Esophagus muscularis mucosa (tissue), 4 donors: ENCODE results near the gene CS. TPM values are rescaled to one million over a fixed set of nuclear protein-coding genes. Genes with fewer than 3 reads are reported as not detected.

ENCODE experiments used
- DNase-seq: peaks from one replicate; pipeline ENCODE4 v3.0.0-alpha.2; 2017; ENCODE audit errors: extremely low spot score
- H3K27ac ChIP-seq, 4 donors: fragments of 200-600 bp; sonication (generic); replicated peaks in 1 of 4; 1 replicate in 3 of 4; 2 replicates in 1 of 4; pipeline ENCODE4 v1.5.1; 2016 to 2019; ENCODE audit warnings: mild to moderate bottlenecking in 1 of 4
- H3K27me3 ChIP-seq, 4 donors: fragments of 200-600 bp; sonication (generic); one replicate each; pipeline versions ENCODE4 v1.5.1 to v1.6.0; 2016 to 2019
- H3K36me3 ChIP-seq, 4 donors: fragments of 200-600 bp; sonication (generic); one replicate each; pipeline ENCODE4 v1.5.1; 2016 to 2019
- H3K4me1 ChIP-seq, 4 donors: fragments of 200-600 bp; sonication (generic); one replicate each; pipeline ENCODE4 v1.5.1; 2016 to 2019
- H3K4me3 ChIP-seq, 4 donors: fragments of 200-600 bp; sonication (generic); 1 replicate in 2 of 4; 2 replicates in 2 of 4; pipeline ENCODE4 v1.5.1; 2016 to 2019; ENCODE audit warnings: mild to moderate bottlenecking in 4 of 4, moderate library complexity in 1 of 4
- H3K9me3 ChIP-seq, 4 donors: fragments of 200-600 bp; sonication (generic); 1 replicate in 3 of 4; 2 replicates in 1 of 4; pipeline ENCODE4 v1.5.1; 2016 to 2019
- CTCF ChIP-seq, 3 experiments: fragments of 200-600 bp in 2 of 3; fragments of 450-650 bp in 1 of 3; sonication (generic) in 2 of 3; IDR thresholded peaks; one replicate each; pipeline ENCODE4 v1.5.1; 2017 to 2019; ENCODE audit warnings: antibody characterized with exemption in 3 of 3, mild to moderate bottlenecking in 2 of 3, moderate library complexity in 1 of 3
- EP300 ChIP-seq: sonication (generic); formaldehyde crosslinking; IDR thresholded peaks from one replicate; pipeline ENCODE4 v1.6.1; 2017; ENCODE audit warnings: antibody characterized with exemption
- POLR2A ChIP-seq: fragments of 450-650 bp; IDR thresholded peaks from one replicate; pipeline ENCODE4 v1.6.1; 2017; ENCODE audit warnings: antibody characterized with exemption, moderate library complexity, mild to moderate bottlenecking, low read depth
- POLR2AphosphoS5 ChIP-seq, 2 donors: sonication (generic); formaldehyde crosslinking; IDR thresholded peaks; one replicate each; pipeline ENCODE4 v1.6.1; 2017; ENCODE audit warnings: antibody characterized with exemption in 2 of 2
- whole genome bisulfite sequencing: methylation state at CpG from one replicate; pipeline ENCODE4 v1.1.5; 2018; 5-methylcytosine and 5-hydroxymethylcytosine counted together
- intact Hi-C: fragments of 100-400 bp; cut with DNase I; formaldehyde crosslinking; loops from one replicate; pipeline ENCODE4 v1.15.1; 2023
- total RNA-seq, 4 donors: library from RNA; depleted of rRNA; stranded (reverse); fragments of >200 nt; gene quantifications; one replicate each; pipeline versions ENCODE4 v1.1.0 to v1.2.1, GENCODE V29; 2016

Gene CS
- total RNA-seq, 4 donors from 2014 or later = 91.8 to 155 (median 111) TPM

GRCh38 chr12:56236091-56236490 lies 64.0 kb downstream of the CS start:
- Histone ChIP-seq H3K4me1 (no peaks in the 10 kb centered on the region), H3K36me3 (peaks cover 8 to 48% (median 40%) of the 10 kb centered on the region in 4 donors), H3K27me3 (no peaks in the 10 kb centered on the region), H3K9me3 (no peaks in the 10 kb centered on the region), H3K27ac (no peak overlapping the region), H3K4me3 (no peak overlapping the region)
- intact Hi-C loops = no loop called here
- WGBS = 93% methylated on average over 6 of the region's 6 CpGs
- no peak for DNase-seq
- TF ChIP-seq EP300 (no peak), POLR2A (no peak), CTCF (IDR thresholded peaks at IDR 0.05) (no peak), POLR2AphosphoS5 (IDR thresholded peaks at IDR 0.05) (no peak)

GRCh38 chr12:56234746-56235436 lies 65.2 kb downstream of the CS start:
- Histone ChIP-seq H3K27ac (no peak overlapping the region), H3K9me3 (no peaks in the 10 kb centered on the region), H3K36me3 (peaks cover 0 to 36% (median 28%) of the 10 kb centered on the region in 4 donors), H3K4me3 (no peak overlapping the region), H3K4me1 (no peaks in the 10 kb centered on the region), H3K27me3 (no peaks in the 10 kb centered on the region)
- no peak for DNase-seq
- no peak for TF ChIP-seq EP300
- no peak for TF ChIP-seq POLR2A
- no peak for TF ChIP-seq CTCF (IDR thresholded peaks at IDR 0.05)
- no peak for TF ChIP-seq POLR2AphosphoS5 (IDR thresholded peaks at IDR 0.05)
- WGBS = 76% methylated on average over 16 of the region's 16 CpGs
- intact Hi-C loops = no loop called here

- Histone ChIP-seq H3K9me3 (no peaks in the 10 kb centered on the region), H3K27ac (no peak overlapping the region), H3K27me3 (no peaks in the 10 kb centered on the region), H3K4me3 (no peak overlapping the region), H3K4me1 (no peaks in the 10 kb centered on the region), H3K36me3 (peaks cover 0 to 29% (median 19%) of the 10 kb centered on the region in 4 donors)
- intact Hi-C loops = no loop called here
- no peak for TF ChIP-seq CTCF (IDR thresholded peaks at IDR 0.05)
- 69% methylated on average over 4 of the region's 11 CpGs for WGBS
- no peak for DNase-seq
Observed at GRCh38 chr12:56231184-56231582, 68.9 kb downstream of the CS start.

- DNase-seq = no peak
- peaks cover 0 to 35% (median 16%) of the 10 kb centered on the region in 4 donors for H3K36me3 ChIP-seq
- 69% methylated on average over 8 of the region's 8 CpGs for WGBS
- no peaks in the 10 kb centered on the region for H3K27me3 ChIP-seq
- no peaks in the 10 kb centered on the region for H3K9me3 ChIP-seq
- peaks cover 0 to 4% (median 0%) of the 10 kb centered on the region in 4 donors for H3K4me1 ChIP-seq
- no peak overlapping the region for H3K4me3 ChIP-seq
- H3K27ac ChIP-seq = no peak overlapping the region
- TF ChIP-seq CTCF (IDR thresholded peaks at IDR 0.05) = no peak
- no peak for TF ChIP-seq POLR2AphosphoS5 (IDR thresholded peaks at IDR 0.05)
- TF ChIP-seq EP300 = no peak
- TF ChIP-seq POLR2A = no peak
- intact Hi-C loops = no loop called here
Observed at GRCh38 chr12:56230432-56231183, 69.5 kb downstream of the CS start.
